Spleen (tissue), 11 donors: ENCODE data around the gene FBXO41. TPM values are rescaled to one million over a fixed set of nuclear protein-coding genes. Genes with fewer than 3 reads are reported as not detected.
"Not testable (repeated sequence)": the region's sequence is repeated elsewhere in the genome, so short reads cannot be mapped to it uniquely, and the experiment has no call there.

Source experiments
- DNase-seq: peaks from one replicate; pipeline ENCODE4 v3.0.0-alpha.2; 2020
- H3K27ac ChIP-seq, 8 donors: fragments of 200-600 bp; sonication (generic) in 7 of 8; 1 replicate in 4 of 8; 2 replicates in 4 of 8; pipeline versions ENCODE4 v1.5.0 to v1.8.0; 2016 to 2021; ENCODE audit warnings: inconsistent platforms in 4 of 8, mild to moderate bottlenecking in 4 of 8, moderate library complexity in 1 of 8
- H3K27me3 ChIP-seq, 7 donors: fragments of 200-600 bp; sonication (generic) in 6 of 7; replicated peaks in 1 of 7; 1 replicate in 4 of 7; 2 replicates in 3 of 7; pipeline versions ENCODE4 v1.5.0 to v1.8.0; 2016 to 2021; ENCODE audit warnings: inconsistent platforms in 3 of 7, mild to moderate bottlenecking in 1 of 7
- H3K36me3 ChIP-seq, 6 donors: fragments of 200-600 bp; sonication (generic) in 5 of 6; 1 replicate in 4 of 6; 2 replicates in 2 of 6; pipeline versions ENCODE4 v1.5.0 to v1.8.0; 2016 to 2021; ENCODE audit warnings: inconsistent platforms in 2 of 6
- H3K4me1 ChIP-seq, 6 donors: fragments of 200-600 bp; sonication (generic) in 5 of 6; 1 replicate in 3 of 6; 2 replicates in 3 of 6; pipeline versions ENCODE4 v1.5.0 to v1.8.0; 2016 to 2021; ENCODE audit warnings: inconsistent platforms in 3 of 6
- H3K4me3 ChIP-seq, 8 donors: fragments of 200-600 bp; sonication (generic) in 7 of 8; 1 replicate in 4 of 8; 2 replicates in 4 of 8; pipeline versions ENCODE4 v1.5.0 to v1.8.0; 2016 to 2021; ENCODE audit warnings: inconsistent platforms in 4 of 8, mild to moderate bottlenecking in 4 of 8, moderate library complexity in 2 of 8
- H3K9me3 ChIP-seq, 8 donors: fragments of 200-600 bp; sonication (generic) in 7 of 8; 1 replicate in 4 of 8; 2 replicates in 4 of 8; pipeline versions ENCODE4 v1.5.0 to v1.8.0; 2016 to 2021; ENCODE audit warnings: inconsistent platforms in 4 of 8
- POLR2A ChIP-seq, 3 donors: fragments of 450-650 bp; IDR thresholded peaks; one replicate each; pipeline ENCODE4 v1.5.1; 2017; ENCODE audit warnings: antibody characterized with exemption in 3 of 3, mild to moderate bottlenecking in 1 of 3
- POLR2AphosphoS5 ChIP-seq, 3 donors: sonication (generic); formaldehyde crosslinking; IDR thresholded peaks; one replicate each; pipeline ENCODE4 v1.5.1; 2017; ENCODE audit warnings: antibody characterized with exemption in 3 of 3
- WGBS, 5 donors: extraction: QIAGEN DNeasy Blood & Tissue Kit in 3 of 5; methylation state at CpG; one replicate each; pipeline versions ENCODE4 v1.1.5 to v1.1.7; 2013 to 2018; 5-methylcytosine and 5-hydroxymethylcytosine counted together
- intact Hi-C: fragments of 100-400 bp; cut with DNase I; formaldehyde crosslinking; loops from one replicate; pipeline ENCODE4 v1.15.0; 2023; ENCODE audit warnings: low total_unique reads
- polyA plus RNA-seq, 3 donors: library from polyadenylated mRNA; stranded (reverse); fragments of 200-250 nt; gene quantifications; one replicate each; pipeline ENCODE4 v1.2.1, GENCODE V29; 2013
- total RNA-seq, 7 donors: library from RNA; depleted of rRNA in 3 of 7; stranded (reverse); fragments of >200 nt in 3 of 7; fragmentation: NEBNext Ultra II Directional in 4 of 7; extraction: Animal tissue kit (Norgen Biotek cat#: 25700) in 4 of 7; gene quantifications; one replicate each; pipeline versions ENCODE4 v1.1.0 to v1.2.1, GENCODE V29; 2016 to 2021
- TF ChIP-seq, protein P1 (sequence below), 11 experiments: fragments of 200-600 bp in 7 of 11; fragments of 450-650 bp in 4 of 11; sonication (generic) in 4 of 11; IDR thresholded peaks in 8 of 11; conservative IDR thresholded peaks in 3 of 11; 1 replicate in 7 of 11; 2 replicates in 4 of 11; pipeline versions ENCODE4 v1.4.0 to v1.8.0; 2016 to 2021; ENCODE audit warnings: antibody characterized with exemption in 11 of 11, inconsistent platforms in 4 of 11, mild to moderate bottlenecking in 1 of 11
- donor health status: healthy with polysubstance abuse.
- donor health status: DM: no; HTN: no; CAD: no; lungs with moderate emphysema.
- donor health status: DM: no; HTN: no; CAD: no.
- donor health status: Bipolar disorder and iron deficiency.
- donor health status: healthy.
- donor health status: DM: no; HTN: no; CAD: no.
- donor health status: DM: yes; HTN: yes; CAD: no.

The FBXO41 gene
- total and polyA plus RNA-seq, 10 donors: 4.8 to 15.9 (median 12.6) TPM

DNA sequence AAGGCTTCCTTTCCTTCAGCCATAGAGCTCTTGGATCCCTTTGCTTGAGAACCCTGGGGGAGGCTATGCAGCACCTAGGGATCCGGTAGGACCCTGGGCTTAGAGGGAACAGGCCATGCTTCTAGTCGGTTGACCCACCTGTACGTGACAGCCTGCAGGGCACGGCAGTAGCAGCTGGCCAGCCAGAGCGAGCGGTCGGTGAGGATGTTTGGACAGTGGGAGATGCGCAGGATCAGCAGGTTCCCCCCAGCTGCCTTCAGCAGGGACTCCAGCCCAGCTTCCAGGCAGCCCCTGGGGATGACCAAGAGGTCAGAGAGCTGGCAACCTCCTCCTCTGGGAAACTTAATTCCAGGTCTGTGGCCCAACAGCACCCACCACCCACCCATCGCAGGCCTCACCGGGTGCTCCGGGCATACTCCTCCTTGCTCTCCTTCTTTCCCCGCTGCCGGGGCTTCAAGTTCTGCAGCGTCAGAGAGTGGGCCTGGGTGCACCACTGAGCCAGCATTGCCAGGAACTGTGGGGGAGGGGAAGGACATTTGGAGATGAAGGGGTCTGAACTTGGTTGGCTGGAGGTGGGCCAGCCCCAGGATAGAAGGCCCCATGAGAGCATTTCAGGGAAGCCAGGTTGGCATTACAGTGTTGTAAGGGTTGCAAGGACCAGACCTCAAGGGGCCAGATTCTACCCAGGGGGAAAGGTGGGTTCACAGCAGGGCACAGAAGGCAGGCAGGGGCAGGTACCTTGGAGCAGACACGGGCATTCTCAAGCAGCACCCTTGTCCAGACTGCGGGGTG is 20.5 kb downstream of the FBXO41 start:
- intact Hi-C loops: no loop called here
- TF ChIP-seq POLR2A (IDR thresholded peaks at IDR 0.05): no peak
- TF ChIP-seq, protein P1, sequence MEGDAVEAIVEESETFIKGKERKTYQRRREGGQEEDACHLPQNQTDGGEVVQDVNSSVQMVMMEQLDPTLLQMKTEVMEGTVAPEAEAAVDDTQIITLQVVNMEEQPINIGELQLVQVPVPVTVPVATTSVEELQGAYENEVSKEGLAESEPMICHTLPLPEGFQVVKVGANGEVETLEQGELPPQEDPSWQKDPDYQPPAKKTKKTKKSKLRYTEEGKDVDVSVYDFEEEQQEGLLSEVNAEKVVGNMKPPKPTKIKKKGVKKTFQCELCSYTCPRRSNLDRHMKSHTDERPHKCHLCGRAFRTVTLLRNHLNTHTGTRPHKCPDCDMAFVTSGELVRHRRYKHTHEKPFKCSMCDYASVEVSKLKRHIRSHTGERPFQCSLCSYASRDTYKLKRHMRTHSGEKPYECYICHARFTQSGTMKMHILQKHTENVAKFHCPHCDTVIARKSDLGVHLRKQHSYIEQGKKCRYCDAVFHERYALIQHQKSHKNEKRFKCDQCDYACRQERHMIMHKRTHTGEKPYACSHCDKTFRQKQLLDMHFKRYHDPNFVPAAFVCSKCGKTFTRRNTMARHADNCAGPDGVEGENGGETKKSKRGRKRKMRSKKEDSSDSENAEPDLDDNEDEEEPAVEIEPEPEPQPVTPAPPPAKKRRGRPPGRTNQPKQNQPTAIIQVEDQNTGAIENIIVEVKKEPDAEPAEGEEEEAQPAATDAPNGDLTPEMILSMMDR (IDR thresholded peaks at IDR 0.05 in 8 of 11, conservative IDR thresholded peaks at IDR 0.05 in 3 of 11): no peak
- no peak for TF ChIP-seq POLR2AphosphoS5 (IDR thresholded peaks at IDR 0.05)
- Histone ChIP-seq H3K27ac (no peak overlapping the region), H3K4me1 (peaks cover 0 to 5% (median 2%) of the 10 kb centered on the region in 6 donors), H3K9me3 (no peaks in the 10 kb centered on the region), H3K4me3 (no peak overlapping the region), H3K36me3 (peaks cover 0 to 74% (median 9%) of the 10 kb centered on the region in 6 donors), H3K27me3 (peaks cover 0 to 14% (median 0%) of the 10 kb centered on the region in 7 donors)
- 94 to 98% (median 95%) methylated on average over 9 to 16 of the region's 16 CpGs for WGBS, 5 donors
- DNase-seq: no peak

DNA sequence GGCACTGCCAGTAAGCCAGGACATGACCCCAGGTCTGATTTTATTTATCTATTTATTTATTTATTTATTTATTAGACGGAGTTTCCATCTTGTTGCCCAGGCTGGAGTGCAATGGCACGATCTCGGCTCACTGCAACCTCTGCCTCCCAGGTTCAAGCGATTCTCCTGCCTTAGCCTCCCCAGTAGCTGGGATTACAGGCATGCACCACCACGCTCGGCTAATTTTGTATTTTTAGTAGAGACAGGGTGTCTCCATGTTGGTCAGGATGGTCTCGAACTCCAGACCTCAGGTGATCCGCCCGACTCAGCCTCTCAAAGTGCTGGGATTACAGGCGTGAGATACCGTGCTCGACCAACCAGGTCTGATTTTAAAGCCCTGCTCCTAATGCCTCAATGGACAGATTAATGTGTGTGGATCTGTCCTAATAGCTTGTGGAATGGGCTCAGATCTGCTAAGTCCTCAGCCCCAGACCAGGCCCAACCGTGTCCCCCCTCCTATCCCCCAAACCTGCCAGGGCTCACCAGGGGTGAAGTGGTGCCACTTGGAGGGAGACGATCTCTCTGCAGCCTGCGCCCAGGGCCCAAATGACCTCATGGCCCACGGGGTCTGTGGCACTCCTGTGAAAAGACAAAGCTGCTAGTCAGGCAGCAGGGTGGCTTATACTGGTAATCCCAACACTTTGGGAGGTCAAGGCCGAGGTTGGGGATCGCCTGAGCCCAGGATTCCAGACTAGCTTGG is 21.4 kb downstream of the FBXO41 start:
- H3K27ac ChIP-seq, DNase-seq, H3K4me1 ChIP-seq, H3K4me3 ChIP-seq, intact Hi-C loops, H3K9me3 ChIP-seq, H3K27me3 ChIP-seq: not testable (repeated sequence)
- peaks cover 0 to 75% (median 9%) of the 10 kb centered on the region in 6 donors for H3K36me3 ChIP-seq
- WGBS, 5 donors: 87 to 96% (median 91%) methylated on average over 16 to 18 of the region's 18 CpGs

DNA sequence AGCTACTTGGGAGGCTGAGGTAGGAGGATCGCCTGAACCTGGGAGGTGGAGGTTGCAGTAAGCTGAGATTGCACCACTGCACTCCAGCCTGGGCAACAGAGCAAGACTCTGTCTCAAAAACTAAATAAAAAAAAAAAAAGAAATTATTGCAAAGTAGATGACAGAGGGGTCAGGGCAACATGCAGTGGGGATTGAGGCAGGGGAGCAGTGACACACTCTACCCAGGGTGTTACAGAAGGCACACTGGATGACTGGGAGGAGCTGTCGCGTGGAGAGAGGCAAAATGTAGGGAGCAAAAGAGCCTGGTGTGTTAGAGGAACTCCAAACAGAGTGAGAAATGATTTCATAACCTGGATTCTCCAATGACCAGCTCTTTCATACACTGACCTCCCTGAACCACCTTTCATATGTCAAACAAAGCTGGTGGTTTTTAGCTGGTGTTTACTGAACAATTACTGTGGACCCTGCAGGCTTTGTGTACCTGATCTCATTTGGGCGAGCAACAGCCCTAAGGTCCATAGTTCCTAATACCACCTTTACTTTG is 22.1 kb downstream of the FBXO41 start:
- intact Hi-C loops: no loop called here
- no peaks in the 10 kb centered on the region for H3K9me3 ChIP-seq
- no peak overlapping the region for H3K4me3 ChIP-seq
- H3K27me3 ChIP-seq: peaks cover 0 to 7% (median 0%) of the 10 kb centered on the region in 7 donors
- no peak overlapping the region for H3K27ac ChIP-seq
- WGBS, 5 donors: 88 to 94% (median 91%) methylated on average over 4 of the region's 4 CpGs
- H3K4me1 ChIP-seq: peaks cover 0 to 6% (median 0%) of the 10 kb centered on the region in 6 donors
- DNase-seq: no peak
- H3K36me3 ChIP-seq: peaks cover 0 to 75% (median 9%) of the 10 kb centered on the region in 6 donors
- no peak for TF ChIP-seq POLR2AphosphoS5 (IDR thresholded peaks at IDR 0.05)
- TF ChIP-seq POLR2A (IDR thresholded peaks at IDR 0.05): no peak
- TF ChIP-seq, protein P1 (IDR thresholded peaks at IDR 0.05 in 8 of 11, conservative IDR thresholded peaks at IDR 0.05 in 3 of 11): no peak

DNA sequence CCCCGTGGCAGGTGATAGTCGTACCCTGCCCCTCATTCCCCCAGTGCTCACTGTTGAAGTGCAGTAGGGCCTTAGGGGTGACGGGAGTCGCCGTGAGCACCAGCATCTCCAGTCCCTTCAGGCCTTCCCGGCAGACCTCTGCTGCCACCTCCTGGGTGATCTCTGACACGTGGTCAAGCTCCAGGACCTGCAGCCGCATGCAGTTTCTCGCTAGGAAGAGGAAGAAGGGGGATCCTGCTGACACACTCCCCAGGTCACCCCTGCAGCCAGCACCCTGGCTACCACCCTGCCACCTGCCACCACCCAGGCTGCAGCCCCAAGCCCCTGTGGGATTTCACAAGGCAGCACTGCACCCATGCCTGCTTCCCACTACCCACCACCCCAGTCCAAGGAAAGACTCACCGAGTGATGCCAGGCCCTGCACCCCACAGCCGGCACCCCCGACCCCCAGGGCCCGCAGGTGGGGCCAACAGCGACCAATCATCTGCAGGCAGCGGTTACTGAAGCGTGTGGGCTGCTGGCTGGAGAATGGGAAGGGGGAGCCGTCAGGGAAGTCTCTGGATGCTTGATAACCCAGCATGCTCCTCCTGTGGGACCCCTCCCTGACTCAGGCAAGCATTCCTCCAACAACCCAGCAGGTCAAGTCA is 23.8 kb downstream of the FBXO41 start:
- no peaks in the 10 kb centered on the region for H3K27me3 ChIP-seq
- H3K9me3 ChIP-seq: no peaks in the 10 kb centered on the region
- intact Hi-C loops: no loop called here
- peaks cover 0 to 6% (median 0%) of the 10 kb centered on the region in 6 donors for H3K4me1 ChIP-seq
- no peak overlapping the region for H3K27ac ChIP-seq
- 64 to 74% (median 66%) methylated on average over 14 to 17 of the region's 17 CpGs for WGBS, 5 donors
- H3K4me3 ChIP-seq: no peak overlapping the region
- H3K36me3 ChIP-seq: peaks cover 0 to 67% (median 9%) of the 10 kb centered on the region in 6 donors
- DNase-seq: no peak
- no peak for TF ChIP-seq POLR2AphosphoS5 (IDR thresholded peaks at IDR 0.05)
- TF ChIP-seq POLR2A (IDR thresholded peaks at IDR 0.05): no peak
- TF ChIP-seq, protein P1 (IDR thresholded peaks at IDR 0.05 in 8 of 11, conservative IDR thresholded peaks at IDR 0.05 in 3 of 11): peak in 2 of 11 experiments; percentile 8 to 20
